Subcutaneous adipose tissue (tissue), 4 donors: ENCODE measurements around the gene MAST4. TPM values are rescaled to one million over a fixed set of nuclear protein-coding genes. Genes with fewer than 3 reads are reported as not detected.

Experiments used
- CTCF ChIP-seq: fragments of 450-650 bp; IDR thresholded peaks from one replicate; pipeline ENCODE4 v1.5.1; 2016; ENCODE audit warnings: low read depth, mild to moderate bottlenecking, control low read depth, antibody characterized with exemption, moderate library complexity
- total RNA-seq, 4 donors: library from RNA; depleted of rRNA; stranded (reverse); fragments of >200 nt; gene quantifications; one replicate each; pipeline ENCODE4 v1.1.0, GENCODE V29; 2016

Gene MAST4
- total RNA-seq, 4 donors from 2014 or later = 35.2 to 60.7 (median 52.9) TPM

GRCh38 chr5:67142816-67143215 is 546.6 kb downstream of the MAST4 start:
- TF ChIP-seq CTCF = no peak

- no peak for TF ChIP-seq CTCF
These were observed 547.4 kb downstream of the MAST4 start for GRCh38 chr5:67143549-67143948.

- TF ChIP-seq CTCF = no peak
These were observed 548.0 kb downstream of the MAST4 start for GRCh38 chr5:67144183-67144639.

- no peak for TF ChIP-seq CTCF
These were observed 550.4 kb downstream of the MAST4 start for GRCh38 chr5:67146574-67146973.

GRCh38 chr5:67146981-67147380 is 550.8 kb downstream of the MAST4 start:
- no peak for TF ChIP-seq CTCF

- TF ChIP-seq CTCF = no peak
These were observed 551.6 kb downstream of the MAST4 start for GRCh38 chr5:67147760-67148159.

- TF ChIP-seq CTCF = no peak
These were observed 553.1 kb downstream of the MAST4 start for GRCh38 chr5:67149057-67149950.
